T-helper 22 cell (primary cell): Measurements from ENCODE around the gene XKR7.

Experiments
- DNase-seq: peaks from one replicate; pipeline ENCODE4 v3.0.0-alpha.2; 2020; ENCODE audit warnings: low read depth

The XKR7 gene

DNA sequence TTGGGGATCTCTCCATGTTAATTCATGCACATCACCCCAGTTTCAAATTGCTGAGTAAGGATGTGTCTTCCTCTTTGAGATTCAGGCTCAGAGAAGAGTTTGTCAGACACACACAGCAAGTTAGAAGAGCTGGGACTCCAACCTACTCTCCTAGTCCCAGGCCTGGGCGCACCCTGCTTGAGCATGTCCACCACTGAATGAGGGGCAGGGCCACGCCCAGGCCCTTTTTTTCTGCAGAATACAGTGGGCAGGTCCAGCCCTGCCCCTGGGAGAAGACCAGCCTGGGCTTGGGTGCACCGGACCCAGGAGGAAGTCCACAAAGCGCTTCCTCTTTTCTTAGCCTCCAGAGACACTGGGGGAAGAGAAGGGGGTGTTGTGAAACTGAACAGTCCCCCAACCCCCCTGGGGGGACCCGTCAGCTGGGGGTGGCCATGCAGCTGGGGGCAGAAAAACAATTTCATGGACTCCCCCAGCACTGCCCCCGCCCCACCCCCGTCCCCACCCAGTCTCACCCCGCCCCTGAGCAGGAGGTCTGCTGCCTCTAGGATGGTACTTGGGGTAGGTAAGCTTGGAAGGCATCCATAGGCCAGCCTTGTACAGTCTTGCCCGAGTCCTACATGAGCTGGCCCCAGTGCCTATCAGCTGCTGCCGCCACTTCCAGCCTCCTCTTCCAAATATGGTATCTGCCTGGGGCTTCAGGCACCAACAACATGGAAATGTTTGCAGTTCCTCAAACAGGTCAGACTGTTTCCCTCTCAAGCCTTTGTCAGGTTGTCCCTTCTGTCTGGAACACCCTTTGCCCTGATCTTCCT, 72.4 kb downstream of the XKR7 start:
- no peak for DNase-seq

DNA sequence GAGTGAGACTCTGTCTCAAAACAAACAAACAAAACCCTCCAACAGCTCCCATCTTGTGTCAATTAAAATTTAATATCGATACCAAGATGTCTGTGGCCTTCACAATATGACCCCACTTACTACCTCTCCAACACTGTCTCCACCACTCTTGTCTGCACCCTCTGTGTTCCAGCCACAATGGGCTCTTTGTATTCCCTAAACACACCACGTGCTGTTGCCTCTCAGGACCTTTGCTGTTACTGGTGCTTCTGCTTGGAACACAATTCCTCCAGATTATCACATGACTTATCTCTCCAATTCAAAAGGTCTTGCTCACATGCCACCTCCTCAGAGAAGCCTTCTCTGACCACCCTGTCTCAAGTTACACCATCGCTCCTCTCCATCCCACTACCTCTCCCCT, 78.0 kb downstream of the XKR7 start:
- no peak for DNase-seq

DNA sequence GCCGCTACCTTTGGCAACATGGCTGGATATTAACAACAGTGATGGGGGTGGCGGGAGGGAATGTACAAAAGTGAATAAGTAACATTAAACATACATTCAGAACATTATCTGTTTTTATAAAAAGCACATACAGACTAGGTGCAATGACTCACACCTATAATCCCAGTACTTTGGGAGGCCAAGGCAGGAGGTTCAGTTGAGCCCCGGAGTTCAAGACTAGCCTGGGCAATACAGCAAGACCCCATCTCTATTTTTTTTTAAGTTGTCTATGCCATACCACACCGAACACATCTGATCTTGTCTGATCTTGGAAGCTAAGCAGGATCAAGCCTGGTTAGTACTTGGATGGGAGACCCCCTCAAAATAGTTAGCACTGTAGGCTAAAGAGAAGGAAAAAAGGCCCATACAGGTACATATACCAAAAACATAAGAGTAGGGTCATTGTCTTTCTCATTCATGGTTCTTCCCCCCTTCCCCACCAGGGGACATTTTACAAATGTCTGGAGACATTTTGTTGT, 82.4 kb downstream of the XKR7 start:
- no peak for DNase-seq

DNA sequence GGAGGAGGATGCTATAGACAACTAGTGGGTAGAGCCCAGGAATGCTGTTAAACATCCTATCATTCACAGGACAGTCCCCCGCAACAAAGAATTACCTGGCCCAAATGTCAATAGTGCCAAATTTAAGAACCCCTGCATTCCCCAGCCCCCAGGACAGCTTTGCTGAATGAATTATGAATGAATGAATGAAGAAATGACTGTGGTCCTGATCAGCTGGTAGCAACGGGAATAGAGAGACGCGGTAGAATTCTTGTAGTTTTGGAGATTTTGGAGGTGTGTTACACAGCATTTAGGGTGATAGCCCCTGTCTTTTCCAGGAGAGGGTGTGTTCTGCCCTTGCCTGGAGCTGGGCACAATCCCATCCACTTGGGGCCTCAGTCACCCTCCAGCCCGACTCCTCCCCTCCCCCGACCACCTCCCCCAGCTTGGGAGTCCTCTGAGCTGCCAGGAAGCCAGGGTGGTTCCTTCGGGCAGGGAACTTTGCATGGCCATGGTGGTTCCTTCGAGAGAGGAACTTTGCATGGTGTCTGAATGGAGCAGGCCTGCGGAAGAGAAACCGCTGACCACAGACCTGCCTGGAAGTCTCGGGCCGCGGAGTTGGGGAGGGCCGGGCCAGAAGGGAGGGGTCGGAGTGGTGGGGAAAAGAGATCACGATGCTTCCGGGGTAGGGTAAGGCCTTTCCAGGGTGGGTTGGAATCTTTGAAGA, 83.1 kb downstream of the XKR7 start:
- no peak for DNase-seq

DNA sequence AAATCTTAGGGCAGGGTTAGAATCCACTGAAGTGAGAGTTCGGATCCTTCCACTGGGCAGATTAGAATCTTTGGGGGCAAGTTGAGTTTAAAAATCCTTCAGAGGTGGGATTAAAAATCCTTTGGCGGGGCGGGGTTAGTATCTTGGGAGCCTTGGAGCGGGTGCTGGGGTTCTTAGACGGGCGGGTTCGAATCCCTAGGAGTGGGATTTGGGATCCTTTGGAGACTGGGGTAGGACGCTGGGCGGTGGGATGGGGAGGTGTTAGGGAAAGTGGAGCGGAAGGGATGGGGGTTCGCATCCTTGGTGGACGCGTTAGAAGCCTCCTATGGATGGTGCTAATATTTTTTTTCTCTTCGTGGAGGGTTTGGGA, 83.8 kb downstream of the XKR7 start:
- no peak for DNase-seq

DNA sequence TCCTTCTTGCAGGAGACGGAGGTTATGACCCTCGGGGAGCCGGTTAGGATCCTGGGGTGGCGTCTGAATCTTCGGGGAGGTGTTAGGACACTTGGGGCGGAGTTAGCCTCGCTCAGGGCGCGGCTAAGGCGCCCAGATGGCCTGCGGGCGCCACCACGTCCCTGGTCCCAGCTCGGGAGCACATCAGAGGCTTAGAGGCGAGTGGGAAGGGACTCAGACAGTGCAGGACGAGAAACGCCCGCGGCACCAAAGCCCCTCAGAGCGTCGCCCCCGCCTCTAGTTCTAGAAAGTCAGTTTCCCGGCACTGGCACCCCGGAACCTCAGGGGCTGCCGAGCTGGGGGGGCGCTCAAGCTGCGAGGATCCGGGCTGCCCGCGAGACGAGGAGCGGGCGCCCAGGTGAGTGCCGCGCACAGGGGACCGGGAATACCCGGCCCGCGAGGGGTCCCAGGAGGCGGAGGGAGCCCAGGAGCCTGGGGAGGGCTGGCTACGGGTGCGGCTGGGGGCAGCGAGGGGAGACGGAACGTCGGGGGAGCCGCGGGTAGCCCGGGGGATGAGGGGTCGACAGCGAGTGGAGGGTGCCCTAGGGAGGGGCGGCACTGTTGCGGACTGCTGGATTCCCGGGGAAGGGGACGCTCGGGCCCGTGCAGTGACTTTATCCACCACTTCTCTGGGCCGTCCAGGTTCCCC, 84.3 kb downstream of the XKR7 start, which contains the start of gene HCK:
Gene HCK, plus strand, starts transcription at position 153 of the 688 bp plus-strand sequence.
- DNase-seq = no peak

DNA sequence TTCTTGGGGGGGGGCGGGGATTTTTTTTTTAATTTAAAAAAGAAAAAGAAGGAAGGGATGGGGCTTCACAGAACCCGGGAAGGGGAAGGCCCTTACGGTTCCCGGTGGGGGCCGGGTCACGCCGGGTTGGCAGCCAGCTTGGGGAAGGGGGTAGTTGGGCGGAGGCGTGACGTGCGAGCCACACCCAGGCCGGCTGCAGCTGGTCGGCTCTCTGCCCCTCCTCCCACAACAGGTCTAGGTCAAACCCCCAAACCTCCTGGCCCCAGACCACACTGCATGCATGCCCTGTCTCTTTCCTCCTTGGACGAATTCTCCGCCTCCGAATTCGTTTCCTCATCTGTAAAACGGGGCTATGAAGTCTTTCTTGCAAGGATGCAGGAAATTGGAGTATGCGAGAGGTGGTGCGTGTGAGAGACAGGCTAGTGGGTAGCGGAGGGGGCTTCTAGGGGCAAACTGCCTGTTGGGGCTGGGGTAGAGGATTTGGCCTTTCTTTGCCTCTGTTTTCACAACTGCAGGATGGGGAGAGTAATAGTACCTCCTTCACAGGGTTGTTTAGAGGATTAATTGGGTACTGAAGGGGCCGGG, 84.9 kb downstream of the XKR7 start:
- no peak for DNase-seq
